Measurements from ENCODE around the gene AJM1. TPM values are rescaled to one million over a fixed set of nuclear protein-coding genes. Genes with fewer than 3 reads are reported as not detected.

AJM1 gene
- total and polyA plus RNA-seq, 5 donors from 2014 or later: 0.10 to 4.3 (median 0.11) TPM; not detected in 2

DNA sequence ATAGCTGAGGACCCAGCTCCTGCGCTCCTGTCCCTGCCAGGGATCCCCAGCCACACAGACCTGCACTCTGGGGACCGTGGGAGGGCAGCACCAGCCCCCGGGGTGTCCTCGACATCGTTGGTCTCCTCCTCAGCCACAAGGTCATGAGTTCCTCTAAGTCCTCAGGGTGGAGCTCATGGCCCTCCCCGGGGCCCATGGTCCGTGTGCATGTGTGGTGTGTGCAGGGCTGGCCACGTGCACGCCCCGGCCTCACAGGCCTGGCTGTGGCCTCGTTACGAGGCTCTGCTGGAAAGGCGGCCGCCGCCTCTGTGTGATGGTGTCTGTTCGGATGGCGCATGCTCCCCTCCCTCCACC, 16.1 kb upstream of the AJM1 start:
- DNase-seq (no peak), ATAC-seq (ENCODE audit: low read depth in 2 of 2) (no peak)
- H3K4me1 ChIP-seq (ENCODE audit: control insufficient read depth, insufficient read depth, low read length, poor library complexity, severe bottlenecking): no peaks in the 10 kb centered on the region
- H3K27ac ChIP-seq (ENCODE audit: insufficient read depth, low read length, poor library complexity, severe bottlenecking): no peak overlapping the region
- H3K4me3 ChIP-seq (ENCODE audit: low read depth, low read length): no peak overlapping the region
- H3K27me3 ChIP-seq (ENCODE audit: control insufficient read depth, insufficient read depth, low read length): no peaks in the 10 kb centered on the region
- Mint-ChIP-seq H3K27ac (no peak overlapping the region), H3K4me3 (no peak overlapping the region), H3K27me3 (no peaks in the 10 kb centered on the region), H3K36me3 (peaks cover 5% of the 10 kb centered on the region), H3K9me3 (no peaks in the 10 kb centered on the region), H3K4me1 (no peaks in the 10 kb centered on the region)
- H3K36me3 ChIP-seq (ENCODE audit: control insufficient read depth, insufficient read depth, low read length): peaks cover 19% of the 10 kb centered on the region
- no peaks in the 10 kb centered on the region for H3K9me3 ChIP-seq (ENCODE audit: control insufficient read depth in 2 of 2, low read length in 2 of 2)

DNA sequence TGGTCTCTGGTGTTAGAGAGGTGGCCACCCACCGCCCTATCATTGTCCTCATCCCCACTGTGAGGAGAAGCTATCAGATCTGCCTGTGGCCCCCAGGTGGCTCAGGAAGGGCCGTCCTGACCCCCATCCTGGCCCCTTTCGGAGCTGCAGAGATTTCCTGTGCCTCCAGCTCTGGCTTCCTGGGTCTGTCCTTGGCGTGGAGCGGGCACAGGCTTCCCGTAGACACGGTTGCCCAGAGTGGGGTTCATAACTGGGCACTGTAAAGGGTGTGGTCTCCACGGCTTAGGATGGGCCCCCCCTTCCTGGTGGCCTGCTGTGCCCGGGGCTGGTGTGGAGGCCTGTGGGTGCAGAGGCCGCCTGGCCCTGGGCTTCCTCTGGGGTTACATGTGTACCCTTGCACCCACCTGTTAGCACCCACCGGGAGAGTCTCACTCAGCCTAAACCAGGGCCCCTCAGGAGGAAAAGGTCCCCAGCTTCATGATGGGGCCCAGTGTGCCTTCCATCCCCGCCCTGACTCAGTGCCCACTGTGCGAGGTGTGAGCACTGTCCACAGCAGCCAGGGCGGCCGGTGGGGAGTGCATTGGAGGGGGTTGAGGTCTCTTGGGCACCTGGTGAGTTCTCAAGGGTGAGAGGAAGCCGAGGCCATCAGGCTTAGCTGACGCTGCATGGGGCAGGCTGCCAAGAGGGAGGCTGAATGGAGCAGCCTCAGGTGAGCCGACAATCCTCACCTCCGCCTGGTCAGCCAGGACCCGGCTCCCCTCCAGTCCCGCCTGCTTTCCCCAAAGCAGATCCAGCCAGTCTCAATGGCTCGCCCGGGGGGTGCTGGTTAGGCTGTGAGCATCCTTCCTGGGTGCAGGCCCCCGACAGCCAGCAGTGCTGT, 15.3 kb upstream of the AJM1 start:
- H3K4me1 ChIP-seq (ENCODE audit: control insufficient read depth, insufficient read depth, low read length, poor library complexity, severe bottlenecking): no peaks in the 10 kb centered on the region
- no peak overlapping the region for H3K4me3 ChIP-seq (ENCODE audit: low read depth, low read length)
- H3K27ac ChIP-seq (ENCODE audit: insufficient read depth, low read length, poor library complexity, severe bottlenecking): no peak overlapping the region
- peak overlapping the region in 1 of 4 donors; percentile 32 for H3K4me3 Mint-ChIP-seq
- H3K36me3 ChIP-seq (ENCODE audit: control insufficient read depth, insufficient read depth, low read length): peaks cover 21% of the 10 kb centered on the region
- ATAC-seq (ENCODE audit: low read depth in 2 of 2) (no peak), DNase-seq (no peak)
- H3K27me3 Mint-ChIP-seq: no peaks in the 10 kb centered on the region
- no peak overlapping the region for H3K27ac Mint-ChIP-seq
- no peaks in the 10 kb centered on the region for H3K27me3 ChIP-seq (ENCODE audit: control insufficient read depth, insufficient read depth, low read length)
- H3K9me3 ChIP-seq (ENCODE audit: control insufficient read depth in 2 of 2, low read length in 2 of 2): no peaks in the 10 kb centered on the region
- no peaks in the 10 kb centered on the region for H3K4me1 Mint-ChIP-seq
- no peaks in the 10 kb centered on the region for H3K9me3 Mint-ChIP-seq
- H3K36me3 Mint-ChIP-seq: peaks cover 5% of the 10 kb centered on the region

GRCh38 chr9:136827794-136828473, 14.3 kb upstream of the AJM1 start:
- no peak overlapping the region for H3K4me3 Mint-ChIP-seq
- no peak overlapping the region for H3K27ac ChIP-seq (ENCODE audit: insufficient read depth, low read length, poor library complexity, severe bottlenecking)
- H3K36me3 Mint-ChIP-seq: peaks cover 5% of the 10 kb centered on the region
- no peak for ATAC-seq (ENCODE audit: low read depth in 2 of 2)
- DNase-seq: no peak
- no peak overlapping the region for H3K4me3 ChIP-seq (ENCODE audit: low read depth, low read length)
- H3K4me1 ChIP-seq (ENCODE audit: control insufficient read depth, insufficient read depth, low read length, poor library complexity, severe bottlenecking): no peaks in the 10 kb centered on the region
- no peaks in the 10 kb centered on the region for H3K27me3 ChIP-seq (ENCODE audit: control insufficient read depth, insufficient read depth, low read length)
- no peaks in the 10 kb centered on the region for H3K4me1 Mint-ChIP-seq
- H3K9me3 ChIP-seq (ENCODE audit: control insufficient read depth in 2 of 2, low read length in 2 of 2): no peaks in the 10 kb centered on the region
- no peak overlapping the region for H3K27ac Mint-ChIP-seq
- H3K27me3 Mint-ChIP-seq: no peaks in the 10 kb centered on the region
- peaks cover 21% of the 10 kb centered on the region for H3K36me3 ChIP-seq (ENCODE audit: control insufficient read depth, insufficient read depth, low read length)
- H3K9me3 Mint-ChIP-seq: no peaks in the 10 kb centered on the region

- peaks cover 5% of the 10 kb centered on the region for H3K36me3 Mint-ChIP-seq
- ATAC-seq (ENCODE audit: low read depth in 2 of 2): no peak
- H3K27ac Mint-ChIP-seq: no peak overlapping the region
- H3K4me3 ChIP-seq (ENCODE audit: low read depth, low read length): no peak overlapping the region
- no peak overlapping the region for H3K4me3 Mint-ChIP-seq
- no peaks in the 10 kb centered on the region for H3K4me1 Mint-ChIP-seq
- no peaks in the 10 kb centered on the region for H3K27me3 ChIP-seq (ENCODE audit: control insufficient read depth, insufficient read depth, low read length)
- no peak for DNase-seq
- no peak overlapping the region for H3K27ac ChIP-seq (ENCODE audit: insufficient read depth, low read length, poor library complexity, severe bottlenecking)
- H3K4me1 ChIP-seq (ENCODE audit: control insufficient read depth, insufficient read depth, low read length, poor library complexity, severe bottlenecking): no peaks in the 10 kb centered on the region
- no peaks in the 10 kb centered on the region for H3K27me3 Mint-ChIP-seq
- H3K9me3 Mint-ChIP-seq: no peaks in the 10 kb centered on the region
- peaks cover 21% of the 10 kb centered on the region for H3K36me3 ChIP-seq (ENCODE audit: control insufficient read depth, insufficient read depth, low read length)
- no peaks in the 10 kb centered on the region for H3K9me3 ChIP-seq (ENCODE audit: control insufficient read depth in 2 of 2, low read length in 2 of 2)
These were observed 13.7 kb upstream of the AJM1 start for GRCh38 chr9:136828474-136829140.

DNA sequence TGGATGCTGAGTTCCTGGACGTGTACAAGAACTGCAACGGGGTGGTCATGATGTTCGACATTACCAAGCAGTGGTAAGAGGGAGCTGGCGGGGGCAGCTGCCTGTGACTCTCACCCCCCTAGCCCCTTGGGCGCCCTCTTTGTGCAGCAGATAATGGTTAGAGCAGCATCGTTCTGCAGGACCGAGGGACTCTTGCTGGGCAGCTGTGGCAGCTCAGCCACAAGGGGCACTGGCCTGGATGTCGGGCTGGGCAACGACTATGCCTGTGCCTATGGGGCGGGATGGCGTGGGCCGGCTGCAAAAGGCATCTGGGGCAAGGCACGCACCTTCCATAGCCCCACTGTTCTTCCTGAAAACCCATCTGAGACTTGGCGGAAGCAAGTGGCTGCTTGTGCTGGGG, 12.9 kb upstream of the AJM1 start:
- no peaks in the 10 kb centered on the region for H3K4me1 Mint-ChIP-seq
- no peak for DNase-seq

DNA sequence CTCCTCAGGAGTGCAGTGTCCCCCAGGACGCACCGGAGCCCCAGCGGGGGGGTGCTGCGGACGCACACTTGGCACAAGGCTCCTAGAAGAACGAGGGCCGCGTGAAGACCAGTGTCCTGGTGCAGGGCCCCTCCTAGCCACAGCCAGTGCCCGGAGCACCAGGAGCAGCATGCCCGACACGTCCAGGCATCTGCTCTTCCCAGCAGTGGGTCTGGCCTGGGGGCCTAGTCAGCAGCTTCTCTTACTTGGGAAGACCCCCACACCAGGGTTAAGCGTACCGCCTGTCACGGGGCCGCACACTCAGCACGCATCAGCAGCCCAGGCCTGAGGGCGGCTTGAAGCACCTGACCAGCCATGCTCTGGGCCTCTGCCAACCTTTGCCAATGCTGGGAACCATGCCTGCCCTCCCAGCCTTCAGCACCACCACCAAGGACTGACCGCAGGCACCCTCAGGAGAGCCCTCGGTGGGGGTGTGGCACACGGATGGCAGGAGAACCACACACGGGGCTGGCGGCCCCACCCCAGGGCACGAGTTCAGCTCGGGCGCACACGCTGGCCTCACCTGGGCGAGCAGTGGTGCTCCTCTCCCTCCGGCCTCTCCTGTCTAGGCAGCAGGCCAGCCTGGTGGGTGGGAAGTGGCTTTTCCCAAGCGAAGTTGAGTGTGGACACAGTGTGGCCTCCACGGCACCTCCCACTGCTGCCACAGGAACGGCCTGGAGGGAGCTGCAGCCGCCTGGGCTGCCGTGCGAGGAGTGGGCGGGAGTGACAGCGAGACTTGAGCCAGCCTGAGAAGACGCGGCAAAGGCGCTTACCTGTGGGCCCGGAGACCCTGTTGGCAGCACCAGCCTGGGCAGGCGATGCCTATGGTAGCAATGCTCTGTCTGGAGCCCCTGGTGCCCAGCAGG, 12.0 kb upstream of the AJM1 start:
- H3K4me1 Mint-ChIP-seq: no peaks in the 10 kb centered on the region

More for the DNA sequence above, 12.9 kb upstream of the AJM1 start:
- Mint-ChIP-seq H3K27ac (no peak overlapping the region), H3K27me3 (no peaks in the 10 kb centered on the region), H3K36me3 (peaks cover 9% of the 10 kb centered on the region), H3K4me3 (no peak overlapping the region), H3K9me3 (no peaks in the 10 kb centered on the region)
- Histone ChIP-seq H3K9me3 (ENCODE audit: control insufficient read depth in 2 of 2, low read length in 2 of 2) (no peaks in the 10 kb centered on the region), H3K27me3 (ENCODE audit: control insufficient read depth, insufficient read depth, low read length) (no peaks in the 10 kb centered on the region), H3K4me1 (ENCODE audit: control insufficient read depth, insufficient read depth, low read length, poor library complexity, severe bottlenecking) (no peaks in the 10 kb centered on the region), H3K4me3 (ENCODE audit: low read depth, low read length) (no peak overlapping the region), H3K36me3 (ENCODE audit: control insufficient read depth, insufficient read depth, low read length) (peaks cover 18% of the 10 kb centered on the region), H3K27ac (ENCODE audit: insufficient read depth, low read length, poor library complexity, severe bottlenecking) (no peak overlapping the region)
- no peak for ATAC-seq (ENCODE audit: low read depth in 2 of 2)

GRCh38 chr9:136831002-136831719, 11.1 kb upstream of the AJM1 start:
- DNase-seq: no peak
- Histone ChIP-seq H3K4me1 (ENCODE audit: control insufficient read depth, insufficient read depth, low read length, poor library complexity, severe bottlenecking) (no peaks in the 10 kb centered on the region), H3K27ac (ENCODE audit: insufficient read depth, low read length, poor library complexity, severe bottlenecking) (no peak overlapping the region), H3K27me3 (ENCODE audit: control insufficient read depth, insufficient read depth, low read length) (no peaks in the 10 kb centered on the region), H3K36me3 (ENCODE audit: control insufficient read depth, insufficient read depth, low read length) (peaks cover 12% of the 10 kb centered on the region), H3K4me3 (ENCODE audit: low read depth, low read length) (no peak overlapping the region), H3K9me3 (ENCODE audit: control insufficient read depth in 2 of 2, low read length in 2 of 2) (no peaks in the 10 kb centered on the region)
- Mint-ChIP-seq H3K9me3 (no peaks in the 10 kb centered on the region), H3K4me1 (no peaks in the 10 kb centered on the region), H3K36me3 (peaks cover 9% of the 10 kb centered on the region), H3K4me3 (no peak overlapping the region), H3K27me3 (no peaks in the 10 kb centered on the region), H3K27ac (no peak overlapping the region)
- ATAC-seq (ENCODE audit: low read depth in 2 of 2): no peak

More for the DNA sequence above, 12.0 kb upstream of the AJM1 start:
- no peak for ATAC-seq (ENCODE audit: low read depth in 2 of 2)
- Histone ChIP-seq H3K36me3 (ENCODE audit: control insufficient read depth, insufficient read depth, low read length) (peaks cover 16% of the 10 kb centered on the region), H3K27ac (ENCODE audit: insufficient read depth, low read length, poor library complexity, severe bottlenecking) (no peak overlapping the region), H3K4me3 (ENCODE audit: low read depth, low read length) (no peak overlapping the region), H3K9me3 (ENCODE audit: control insufficient read depth in 2 of 2, low read length in 2 of 2) (no peaks in the 10 kb centered on the region), H3K27me3 (ENCODE audit: control insufficient read depth, insufficient read depth, low read length) (no peaks in the 10 kb centered on the region), H3K4me1 (ENCODE audit: control insufficient read depth, insufficient read depth, low read length, poor library complexity, severe bottlenecking) (no peaks in the 10 kb centered on the region)
- H3K36me3 Mint-ChIP-seq: peaks cover 9% of the 10 kb centered on the region
- no peak overlapping the region for H3K27ac Mint-ChIP-seq
- no peaks in the 10 kb centered on the region for H3K9me3 Mint-ChIP-seq
- no peak overlapping the region for H3K4me3 Mint-ChIP-seq
- H3K27me3 Mint-ChIP-seq: no peaks in the 10 kb centered on the region
- no peak for DNase-seq
